Upper lobe of left lung (tissue), 6 donors: ENCODE measurements around the gene TENM4. TPM values are rescaled to one million over a fixed set of nuclear protein-coding genes. Genes with fewer than 3 reads are reported as not detected.
A peak's percentile ranks its signal among the peaks of the same experiment; 100 is the strongest.

Source experiments
- ATAC-seq, 2 donors: fragments of 200-7000 bp; cut with Tn5 transposase; one replicate each; pipeline ENCODE4 v1.9.1; 2022; ENCODE audit warnings: mild to moderate bottlenecking in 2 of 2, moderate library complexity in 2 of 2; ENCODE audit not compliant: low FRiP score in 2 of 2
- DNase-seq, 2 donors: peaks; one replicate each; pipeline ENCODE4 v3.0.0-alpha.2; 2019 to 2020
- H3K27ac ChIP-seq, 4 donors: fragments of 200-600 bp; sonication (generic); one replicate each; pipeline ENCODE4 v1.5.1; 2016 to 2019
- H3K27me3 ChIP-seq, 4 donors: fragments of 200-600 bp; sonication (generic); one replicate each; pipeline ENCODE4 v1.5.1; 2017 to 2019
- H3K36me3 ChIP-seq, 4 donors: fragments of 200-600 bp; sonication (generic); one replicate each; pipeline ENCODE4 v1.5.1; 2016 to 2019
- H3K4me1 ChIP-seq, 4 donors: fragments of 200-600 bp; sonication (generic); one replicate each; pipeline ENCODE4 v1.5.1; 2018 to 2019
- H3K4me3 ChIP-seq, 4 donors: fragments of 200-600 bp; sonication (generic); one replicate each; pipeline ENCODE4 v1.5.1; 2017 to 2019; ENCODE audit warnings: mild to moderate bottlenecking in 2 of 4, moderate library complexity in 1 of 4
- H3K9me3 ChIP-seq, 4 donors: fragments of 200-600 bp; sonication (generic); one replicate each; pipeline ENCODE4 v1.5.1; 2018 to 2019
- EP300 ChIP-seq, 4 donors: sonication (generic); formaldehyde crosslinking; IDR thresholded peaks; one replicate each; pipeline ENCODE4 v1.5.1; 2017; ENCODE audit warnings: antibody characterized with exemption in 4 of 4, control low read depth in 2 of 4
- POLR2A ChIP-seq, 4 donors: fragments of 450-650 bp; IDR thresholded peaks; one replicate each; pipeline ENCODE4 v1.5.1; 2016 to 2017; ENCODE audit warnings: antibody characterized with exemption in 4 of 4, mild to moderate bottlenecking in 2 of 4
- POLR2AphosphoS5 ChIP-seq, 2 donors: sonication (generic); formaldehyde crosslinking; IDR thresholded peaks; one replicate each; pipeline ENCODE4 v1.5.1; 2017; ENCODE audit warnings: antibody characterized with exemption in 2 of 2
- WGBS, 2 donors: methylation state at CpG; one replicate each; pipeline ENCODE4 v1.1.5; 2017 to 2018; 5-methylcytosine and 5-hydroxymethylcytosine counted together
- total RNA-seq, 6 donors: library from RNA; depleted of rRNA in 4 of 6; stranded (reverse); fragments of >200 nt in 4 of 6; gene quantifications; one replicate each; pipeline versions ENCODE4 v1.1.0 to v1.2.1, GENCODE V29; 2016 to 2021
- TF ChIP-seq, protein P1 (sequence below), 6 experiments: fragments of 450-650 bp in 4 of 6; fragments of 200-600 bp in 2 of 6; sonication (generic) in 2 of 6; IDR thresholded peaks; one replicate each; pipeline ENCODE4 v1.5.1; 2016 to 2019; ENCODE audit warnings: antibody characterized with exemption in 6 of 6
- donor health status: DM: no; HTN: no; CAD: no; lungs with moderate emphysema.
- donor health status: DM: no; HTN: yes; CAD: no; lungs with severe emphysema.

TENM4 gene
- total RNA-seq, 6 donors from 2014 or later: 0.11 to 20.0 (median 3.7) TPM

DNA sequence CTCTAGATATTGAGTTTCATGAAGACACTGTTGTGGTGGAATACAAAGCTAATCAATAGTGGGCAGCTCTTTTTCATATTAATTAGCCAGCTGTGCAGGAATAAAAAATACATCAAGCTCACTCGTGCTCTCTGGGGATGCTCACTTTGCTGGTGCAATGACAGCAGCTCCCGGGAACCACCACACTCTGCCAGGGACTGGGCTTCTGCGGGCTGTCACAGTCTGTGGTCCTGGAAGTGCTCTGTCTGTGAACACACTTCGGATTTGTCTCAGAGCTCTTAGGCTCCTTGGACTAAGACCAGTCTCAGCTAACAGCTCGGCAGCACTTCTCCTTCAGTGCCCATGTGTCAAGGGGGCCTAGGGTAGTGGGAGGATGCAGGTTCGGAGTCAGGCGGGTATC lies 393.5 kb downstream of the TENM4 start:
- Histone ChIP-seq H3K9me3 (no peaks in the 10 kb centered on the region), H3K27ac (no peak overlapping the region), H3K4me3 (no peak overlapping the region), H3K27me3 (no peaks in the 10 kb centered on the region), H3K36me3 (no peaks in the 10 kb centered on the region), H3K4me1 (no peaks in the 10 kb centered on the region)
- ATAC-seq (no peak), DNase-seq (no peak)
- TF ChIP-seq POLR2AphosphoS5 (IDR thresholded peaks at IDR 0.05) (no peak), POLR2A (IDR thresholded peaks at IDR 0.05) (no peak), EP300 (IDR thresholded peaks at IDR 0.05) (no peak)
- TF ChIP-seq, protein P1, sequence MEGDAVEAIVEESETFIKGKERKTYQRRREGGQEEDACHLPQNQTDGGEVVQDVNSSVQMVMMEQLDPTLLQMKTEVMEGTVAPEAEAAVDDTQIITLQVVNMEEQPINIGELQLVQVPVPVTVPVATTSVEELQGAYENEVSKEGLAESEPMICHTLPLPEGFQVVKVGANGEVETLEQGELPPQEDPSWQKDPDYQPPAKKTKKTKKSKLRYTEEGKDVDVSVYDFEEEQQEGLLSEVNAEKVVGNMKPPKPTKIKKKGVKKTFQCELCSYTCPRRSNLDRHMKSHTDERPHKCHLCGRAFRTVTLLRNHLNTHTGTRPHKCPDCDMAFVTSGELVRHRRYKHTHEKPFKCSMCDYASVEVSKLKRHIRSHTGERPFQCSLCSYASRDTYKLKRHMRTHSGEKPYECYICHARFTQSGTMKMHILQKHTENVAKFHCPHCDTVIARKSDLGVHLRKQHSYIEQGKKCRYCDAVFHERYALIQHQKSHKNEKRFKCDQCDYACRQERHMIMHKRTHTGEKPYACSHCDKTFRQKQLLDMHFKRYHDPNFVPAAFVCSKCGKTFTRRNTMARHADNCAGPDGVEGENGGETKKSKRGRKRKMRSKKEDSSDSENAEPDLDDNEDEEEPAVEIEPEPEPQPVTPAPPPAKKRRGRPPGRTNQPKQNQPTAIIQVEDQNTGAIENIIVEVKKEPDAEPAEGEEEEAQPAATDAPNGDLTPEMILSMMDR (IDR thresholded peaks at IDR 0.05): no peak
- WGBS, 2 donors: 76 to 85% methylated on average over 5 to 7 of the region's 7 CpGs

DNA sequence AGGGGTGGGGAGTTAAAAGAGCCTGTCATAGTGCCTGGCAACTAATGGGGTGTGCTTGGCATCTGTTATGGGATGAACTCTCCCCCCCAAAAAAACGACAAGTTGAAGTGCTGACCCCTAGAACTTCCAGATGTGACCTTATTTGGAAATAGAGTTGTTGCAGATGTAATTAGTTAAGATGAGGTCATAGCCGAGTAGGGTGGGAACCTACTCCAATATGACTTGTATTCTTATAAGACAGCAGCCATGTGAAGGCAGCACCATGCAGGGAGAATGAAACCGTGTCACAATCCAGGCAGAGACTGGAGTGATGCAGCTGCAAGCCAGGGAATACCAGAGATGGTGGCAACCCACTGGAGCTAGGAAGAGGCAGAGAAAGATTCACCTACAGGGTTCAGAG lies 394.5 kb downstream of the TENM4 start:
- H3K36me3 ChIP-seq: no peaks in the 10 kb centered on the region
- DNase-seq (no peak), ATAC-seq (peak in 1 of 2 donors; percentile 26)
- H3K9me3 ChIP-seq: no peaks in the 10 kb centered on the region
- no peak overlapping the region for H3K4me3 ChIP-seq
- no peaks in the 10 kb centered on the region for H3K27me3 ChIP-seq
- WGBS, 2 donors: 69 to 73% methylated on average over 3 of the region's 3 CpGs
- TF ChIP-seq POLR2AphosphoS5 (IDR thresholded peaks at IDR 0.05) (no peak), EP300 (IDR thresholded peaks at IDR 0.05) (no peak), POLR2A (IDR thresholded peaks at IDR 0.05) (no peak)
- TF ChIP-seq, protein P1 (IDR thresholded peaks at IDR 0.05): no peak
- H3K4me1 ChIP-seq: no peaks in the 10 kb centered on the region
- no peak overlapping the region for H3K27ac ChIP-seq

DNA sequence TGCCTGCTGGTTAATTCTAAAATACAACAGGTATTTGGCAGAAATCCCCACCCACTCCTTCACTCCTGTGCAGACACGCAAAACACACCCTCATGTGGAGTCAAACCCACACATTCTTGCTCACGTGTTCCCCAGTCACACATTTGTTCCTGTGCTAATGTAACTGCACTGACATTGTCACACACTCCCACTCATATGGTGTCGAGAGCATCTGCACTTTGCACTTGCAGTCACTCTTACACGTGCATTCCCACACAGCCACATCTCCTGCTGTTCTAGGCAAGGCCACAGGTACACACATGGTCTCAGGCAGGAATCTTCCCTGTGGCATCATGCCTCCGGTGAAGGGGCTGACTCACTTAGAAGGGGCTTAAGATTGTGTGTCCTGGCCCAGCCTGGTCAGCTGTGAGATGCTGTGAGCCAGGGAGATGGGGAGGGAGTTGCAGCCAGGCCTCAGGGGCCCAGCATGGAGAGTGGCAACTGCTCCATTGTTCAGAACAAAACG lies 395.0 kb downstream of the TENM4 start:
- DNase-seq (no peak), ATAC-seq (peak in 1 of 2 donors; percentile 11)
- no peak overlapping the region for H3K4me3 ChIP-seq
- no peaks in the 10 kb centered on the region for H3K36me3 ChIP-seq
- TF ChIP-seq POLR2AphosphoS5 (IDR thresholded peaks at IDR 0.05): no peak
- no peaks in the 10 kb centered on the region for H3K9me3 ChIP-seq
- no peaks in the 10 kb centered on the region for H3K4me1 ChIP-seq
- WGBS, 2 donors: 65 to 72% methylated on average over 5 to 6 of the region's 6 CpGs
- H3K27me3 ChIP-seq: no peaks in the 10 kb centered on the region
- H3K27ac ChIP-seq: no peak overlapping the region

DNA sequence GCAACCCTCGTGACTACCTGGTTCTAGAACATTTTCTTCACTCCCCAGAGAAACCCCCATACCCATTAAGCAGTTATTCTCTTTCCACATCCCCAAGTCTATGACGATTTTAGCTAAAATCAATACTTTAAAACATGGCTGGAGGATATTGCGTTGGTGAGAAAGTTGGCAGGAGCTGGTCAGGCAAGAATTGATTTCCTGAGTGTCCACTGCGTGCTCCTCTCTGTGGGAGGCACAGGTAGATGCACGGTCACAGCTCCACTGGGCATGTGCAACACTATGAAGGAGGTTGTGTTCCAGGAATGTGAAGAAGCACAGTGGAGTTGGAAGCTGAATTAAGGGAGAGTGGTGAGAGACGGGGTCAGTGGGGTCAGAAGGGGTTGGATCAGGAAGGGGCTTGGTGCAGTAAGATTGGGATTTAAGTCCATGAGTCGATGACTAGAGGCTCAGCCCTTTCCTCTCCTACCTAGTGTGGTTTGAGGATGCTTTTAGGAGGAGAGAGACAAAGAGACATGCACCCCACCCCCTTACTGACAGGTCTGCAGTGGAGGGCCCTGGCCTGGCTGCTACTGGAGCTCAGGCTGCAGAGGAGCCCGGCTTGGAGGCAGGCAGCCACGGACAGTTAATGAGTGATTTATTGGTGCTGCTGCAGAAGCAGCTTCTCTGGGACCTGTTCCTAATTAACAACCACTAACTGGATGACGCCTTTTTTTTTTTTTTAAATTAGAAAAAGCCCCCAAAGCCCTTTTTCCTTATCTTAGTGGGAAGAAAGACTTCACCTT lies 395.6 kb downstream of the TENM4 start:
- WGBS, 2 donors: 59 to 60% methylated on average over 10 of the region's 10 CpGs
- Histone ChIP-seq H3K4me1 (no peaks in the 10 kb centered on the region), H3K27me3 (no peaks in the 10 kb centered on the region), H3K9me3 (no peaks in the 10 kb centered on the region), H3K4me3 (no peak overlapping the region), H3K27ac (no peak overlapping the region), H3K36me3 (no peaks in the 10 kb centered on the region)
- TF ChIP-seq POLR2A (IDR thresholded peaks at IDR 0.05): no peak
- TF ChIP-seq EP300 (IDR thresholded peaks at IDR 0.05): no peak
- no peak for TF ChIP-seq POLR2AphosphoS5 (IDR thresholded peaks at IDR 0.05)
- TF ChIP-seq, protein P1 (IDR thresholded peaks at IDR 0.05): no peak
- ATAC-seq (no peak), DNase-seq (peak in 1 of 2 donors; percentile 21)

DNA sequence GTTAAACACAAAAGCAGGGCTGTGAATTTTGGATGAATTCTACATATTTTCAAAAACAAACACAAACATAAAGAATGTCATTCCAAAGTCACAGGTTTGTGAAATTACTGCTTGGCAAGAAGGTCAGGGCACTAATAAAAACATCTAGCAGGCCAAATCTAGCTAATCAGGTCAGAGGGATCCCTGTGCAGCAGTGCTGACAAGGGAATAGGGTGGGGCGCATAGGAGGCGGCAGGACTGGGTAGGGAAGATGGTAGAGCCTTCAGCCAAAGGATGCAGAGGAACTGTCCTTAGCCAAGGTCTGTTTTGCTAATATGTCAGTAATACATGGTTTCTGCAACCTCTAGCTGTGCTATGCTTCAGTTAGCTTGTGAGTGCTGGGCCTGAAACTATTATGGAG lies 396.6 kb downstream of the TENM4 start:
- no peak for TF ChIP-seq EP300 (IDR thresholded peaks at IDR 0.05)
- TF ChIP-seq POLR2A (IDR thresholded peaks at IDR 0.05): no peak
- TF ChIP-seq POLR2AphosphoS5 (IDR thresholded peaks at IDR 0.05): no peak
- TF ChIP-seq, protein P1 (IDR thresholded peaks at IDR 0.05): no peak
- H3K9me3 ChIP-seq: no peaks in the 10 kb centered on the region
- no peaks in the 10 kb centered on the region for H3K4me1 ChIP-seq
- ATAC-seq (no peak), DNase-seq (no peak)
- 78 to 83% methylated on average over 2 of the region's 2 CpGs for WGBS, 2 donors
- H3K4me3 ChIP-seq: no peak overlapping the region
- H3K27me3 ChIP-seq: no peaks in the 10 kb centered on the region
- no peaks in the 10 kb centered on the region for H3K36me3 ChIP-seq
- no peak overlapping the region for H3K27ac ChIP-seq
